Urothelium cell line (cell line): ENCODE results near the gene ANXA3.
"Not testable (repeated sequence)": the region's sequence is repeated elsewhere in the genome, so short reads cannot be mapped to it uniquely, and the experiment has no call there.

Experiments
- DNase-seq: peaks from one replicate; pipeline ENCODE4 v3.0.0; 2011; ENCODE audit warnings: low spot score, mixed read lengths
- FAIRE-seq: peaks from 2 replicates; lab custom pipeline; 2011; peaks lifted over from hg19 to GRCh38; lab: Jason Lieb, UNC

Gene ANXA3

GRCh38 chr4:78569306-78569821, 17.8 kb downstream of the ANXA3 start:
- DNase-seq (peak; percentile 64), FAIRE-seq (no peak)

GRCh38 chr4:78570117-78570516, 18.5 kb downstream of the ANXA3 start:
- FAIRE-seq: no peak
- DNase-seq: no peak

- FAIRE-seq: no peak
- no peak for DNase-seq
Measured at GRCh38 chr4:78571804-78572203, 20.2 kb downstream of the ANXA3 start.

- no peak for FAIRE-seq
- no peak for DNase-seq
Measured at GRCh38 chr4:78578674-78579425, 27.3 kb downstream of the ANXA3 start.

- no peak for FAIRE-seq
- DNase-seq: no peak
Measured at GRCh38 chr4:78581618-78582017, 30.0 kb downstream of the ANXA3 start.

GRCh38 chr4:78584863-78585547, 33.4 kb downstream of the ANXA3 start:
- FAIRE-seq (no peak), DNase-seq (no peak)

- DNase-seq (no peak), FAIRE-seq (no peak)
Measured at GRCh38 chr4:78585633-78586032, 34.1 kb downstream of the ANXA3 start.

GRCh38 chr4:78588894-78589545, 37.5 kb downstream of the ANXA3 start:
- DNase-seq (no peak), FAIRE-seq (no peak)

- FAIRE-seq (no peak), DNase-seq (no peak)
Measured at GRCh38 chr4:78591404-78591803, 39.8 kb downstream of the ANXA3 start.

GRCh38 chr4:78592088-78592783, 40.7 kb downstream of the ANXA3 start:
- DNase-seq (no peak), FAIRE-seq (no peak)

GRCh38 chr4:78596111-78596742, 44.7 kb downstream of the ANXA3 start:
- DNase-seq (no peak), FAIRE-seq (no peak)

- DNase-seq, FAIRE-seq: not testable (repeated sequence)
Measured at GRCh38 chr4:78598431-78598830, 46.9 kb downstream of the ANXA3 start.

GRCh38 chr4:78599147-78599546, 47.6 kb downstream of the ANXA3 start:
- no peak for FAIRE-seq

GRCh38 chr4:78599931-78600375, 48.4 kb downstream of the ANXA3 start:
- DNase-seq: no peak
- FAIRE-seq: no peak

More at GRCh38 chr4:78599147-78599546, 47.6 kb downstream of the ANXA3 start:
- DNase-seq: no peak

GRCh38 chr4:78601013-78601412, 49.4 kb downstream of the ANXA3 start:
- FAIRE-seq (no peak), DNase-seq (no peak)

GRCh38 chr4:78602334-78602733, 50.8 kb downstream of the ANXA3 start:
- FAIRE-seq: no peak
- no peak for DNase-seq

- DNase-seq (no peak), FAIRE-seq (no peak)
Measured at GRCh38 chr4:78603384-78603783, 51.8 kb downstream of the ANXA3 start.

- FAIRE-seq (no peak), DNase-seq (no peak)
Measured at GRCh38 chr4:78604988-78605387, 53.4 kb downstream of the ANXA3 start.

GRCh38 chr4:78606035-78606434, 54.5 kb downstream of the ANXA3 start:
- no peak for FAIRE-seq
- DNase-seq: no peak

- DNase-seq (no peak), FAIRE-seq (no peak)
Measured at GRCh38 chr4:78606530-78607095, 55.0 kb downstream of the ANXA3 start.
